Ishikawa (cell line): ENCODE measurements around the gene TADA2B.

Experiments used
- CEBPB ChIP-seq: IDR thresholded peaks from 2 replicates; pipeline ENCODE4 v1.6.1; 2012
- CREB1 ChIP-seq: IDR thresholded peaks from 2 replicates; pipeline ENCODE4 v1.6.1; 2012; ENCODE audit warnings: low read depth
- EGR1 ChIP-seq: IDR thresholded peaks from 2 replicates; pipeline ENCODE4 v1.6.1; 2012
- EP300 ChIP-seq: IDR thresholded peaks from 2 replicates; pipeline ENCODE4 v1.6.1; 2012; ENCODE audit warnings: borderline replicate concordance
- FOXM1 ChIP-seq: IDR thresholded peaks from 2 replicates; pipeline ENCODE4 v1.6.1; 2012; ENCODE audit warnings: low read depth, borderline replicate concordance
- MAX ChIP-seq: IDR thresholded peaks from 2 replicates; pipeline ENCODE4 v1.6.1; 2012
- NFIC ChIP-seq: IDR thresholded peaks from 2 replicates; pipeline ENCODE4 v1.6.1; 2012
- RAD21 ChIP-seq: IDR thresholded peaks from 2 replicates; pipeline ENCODE4 v1.6.1; 2012; ENCODE audit warnings: low read depth
- REST ChIP-seq: IDR thresholded peaks from 2 replicates; pipeline ENCODE4 v1.6.1; 2012; ENCODE audit warnings: low read depth, mild to moderate bottlenecking
- TAF1 ChIP-seq: IDR thresholded peaks from 2 replicates; pipeline ENCODE4 v1.6.1; 2012; ENCODE audit warnings: low read depth, mild to moderate bottlenecking
- TCF12 ChIP-seq: IDR thresholded peaks from 2 replicates; pipeline ENCODE4 v1.6.1; 2012; ENCODE audit warnings: low read depth
- TEAD4 ChIP-seq: IDR thresholded peaks from 2 replicates; pipeline ENCODE4 v1.6.1; 2012
- YY1 ChIP-seq: IDR thresholded peaks from 2 replicates; pipeline ENCODE4 v1.6.1; 2012; ENCODE audit warnings: low read depth
- ZBTB7A ChIP-seq: IDR thresholded peaks from 2 replicates; pipeline ENCODE4 v1.6.1; 2012; ENCODE audit warnings: low read depth
- TF ChIP-seq, protein P1 (sequence below): IDR thresholded peaks from 2 replicates; pipeline ENCODE4 v1.6.1; 2012

The TADA2B gene

GRCh38 chr4:7021930-7022664 is 21.1 kb upstream of the TADA2B start:
- no peak for TF ChIP-seq FOXM1
- no peak for TF ChIP-seq CEBPB
- 0 out of 2 replicates have a peak, but pooled peaks have one; percentile 30 for TF ChIP-seq MAX
- peak; percentile 49 for TF ChIP-seq TCF12
- TF ChIP-seq YY1, result no peak
- no peak; the same call in 1 of the 2 replicates for TF ChIP-seq NFIC
- no peak for TF ChIP-seq CREB1
- no peak for TF ChIP-seq REST
- TF ChIP-seq TAF1, result no peak
- no peak for TF ChIP-seq RAD21
- peak; percentile 61; the same call in 1 of the 2 replicates for TF ChIP-seq EP300
- TF ChIP-seq, protein P1, sequence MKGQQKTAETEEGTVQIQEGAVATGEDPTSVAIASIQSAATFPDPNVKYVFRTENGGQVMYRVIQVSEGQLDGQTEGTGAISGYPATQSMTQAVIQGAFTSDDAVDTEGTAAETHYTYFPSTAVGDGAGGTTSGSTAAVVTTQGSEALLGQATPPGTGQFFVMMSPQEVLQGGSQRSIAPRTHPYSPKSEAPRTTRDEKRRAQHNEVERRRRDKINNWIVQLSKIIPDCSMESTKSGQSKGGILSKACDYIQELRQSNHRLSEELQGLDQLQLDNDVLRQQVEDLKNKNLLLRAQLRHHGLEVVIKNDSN, result no peak
- no peak for TF ChIP-seq EGR1
- no peak for TF ChIP-seq ZBTB7A
- peak; percentile 87 for TF ChIP-seq TEAD4

- TF ChIP-seq MAX, result no peak
- TF ChIP-seq TAF1, result no peak
- TF ChIP-seq CREB1, result no peak
- no peak for TF ChIP-seq TCF12
- TF ChIP-seq TEAD4, result no peak
- TF ChIP-seq CEBPB, result no peak
- no peak for TF ChIP-seq FOXM1
- TF ChIP-seq RAD21, result no peak
- no peak for TF ChIP-seq REST
- TF ChIP-seq YY1, result no peak
- TF ChIP-seq ZBTB7A, result no peak
These were observed 19.7 kb upstream of the TADA2B start for GRCh38 chr4:7023486-7023885.

GRCh38 chr4:7023901-7024300 is 19.3 kb upstream of the TADA2B start:
- TF ChIP-seq, protein P1, result no peak
- TF ChIP-seq TCF12 (no peak), RAD21 (no peak), NFIC (no peak), MAX (no peak), FOXM1 (no peak), REST (no peak), ZBTB7A (no peak), YY1 (no peak), TEAD4 (no peak), EP300 (no peak), CREB1 (no peak), EGR1 (no peak), TAF1 (no peak), CEBPB (no peak)

DNA sequence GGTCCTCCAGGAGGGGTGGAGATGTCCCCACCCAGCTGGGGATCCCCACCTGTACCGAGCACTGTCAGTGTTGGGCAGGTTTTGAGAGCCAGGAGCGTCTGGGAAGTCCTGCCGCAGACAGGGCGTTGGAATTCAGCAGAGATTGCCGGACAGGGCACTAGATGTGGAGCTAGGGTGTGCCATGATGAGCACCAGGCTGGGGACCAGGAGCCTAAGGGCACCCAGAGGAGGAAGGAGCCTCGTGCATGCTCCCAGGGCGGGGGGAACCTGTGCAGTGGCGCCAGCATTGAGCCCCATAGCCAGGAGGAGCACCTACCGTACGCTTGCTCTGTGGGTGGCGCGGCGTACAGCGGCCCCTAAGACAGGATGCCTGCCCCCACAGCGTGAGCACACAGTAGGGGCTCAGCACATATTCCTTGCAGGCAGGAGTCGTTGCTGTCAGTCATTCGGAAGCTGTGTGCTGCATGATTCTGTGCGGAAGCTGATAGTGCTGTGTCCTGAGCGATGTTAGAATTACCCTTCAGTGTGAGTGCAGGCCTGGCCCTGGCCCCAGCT is 18.8 kb upstream of the TADA2B start:
- TF ChIP-seq ZBTB7A, result no peak
- no peak for TF ChIP-seq EGR1
- TF ChIP-seq CREB1, result no peak
- TF ChIP-seq TAF1, result no peak
- TF ChIP-seq REST, result no peak
- no peak for TF ChIP-seq TCF12
- TF ChIP-seq, protein P1, result no peak
- TF ChIP-seq MAX, result no peak
- TF ChIP-seq CEBPB, result no peak
